OCI-LY3 (cell line): ENCODE data around the gene GRWD1.

Source experiments
- H2AFZ ChIP-seq: fragments of 200-600, 300-600 bp; shearing (Covaris generic); 2 replicates; pipeline ENCODE4 v1.6.0; 2014; ENCODE audit warnings: antibody characterized with exemption, low read depth, low read length
- H3K27ac ChIP-seq: fragments of 200-600, 300-600 bp; sonication (generic); 2 replicates; pipeline ENCODE4 v1.5.1; 2014; ENCODE audit warnings: mild to moderate bottlenecking, low read length, moderate library complexity, mixed read lengths
- H3K27me3 ChIP-seq: fragments of 200-600, 300-600 bp; sonication (generic); 2 replicates; pipeline ENCODE4 v1.6.1; 2014; ENCODE audit warnings: low read depth, low read length, mixed read lengths
- H3K36me3 ChIP-seq: fragments of 200-600, 300-600 bp; sonication (generic); replicated peaks from 2 replicates; pipeline ENCODE3; 2014; ENCODE audit warnings: low read depth, low read length, mixed read lengths
- H3K4me1 ChIP-seq: fragments of 300-600, 200-600 bp; sonication (generic); 2 replicates; pipeline ENCODE4 v1.6.1; 2014; ENCODE audit warnings: low read length, mixed read lengths
- H3K4me2 ChIP-seq: fragments of 200-600, 300-600 bp; sonication (generic); 2 replicates; pipeline ENCODE4 v1.6.1; 2014; ENCODE audit warnings: low read length, mixed read lengths
- H3K4me3 ChIP-seq: fragments of 300-600, 200-600 bp; sonication (generic); 2 replicates; pipeline ENCODE4 v1.5.1; 2014; ENCODE audit warnings: antibody characterized with exemption, mild to moderate bottlenecking, low read length, moderate library complexity
- H3K79me2 ChIP-seq: fragments of 300-600, 200-600 bp; shearing (Covaris generic); 2 replicates; pipeline ENCODE4 v1.6.1; 2014; ENCODE audit warnings: mild to moderate bottlenecking, low read length, mixed read lengths
- H3K9ac ChIP-seq: fragments of 300-600, 200-600 bp; shearing (Covaris generic); 2 replicates; pipeline ENCODE4 v1.6.0; 2014; ENCODE audit warnings: mild to moderate bottlenecking, low read length, moderate library complexity
- H3K9me3 ChIP-seq: fragments of 200-600, 300-600 bp; shearing (Covaris generic); 2 replicates; pipeline ENCODE4 v1.6.1; 2014; ENCODE audit warnings: low read length, mixed read lengths; ENCODE audit not compliant: insufficient read depth
- H4K20me1 ChIP-seq: fragments of 200-600, 300-600 bp; sonication (generic); 2 replicates; pipeline ENCODE4 v1.6.1; 2016; ENCODE audit warnings: low read length, mixed read lengths; ENCODE audit not compliant: insufficient read depth
- EZH2phosphoT487 ChIP-seq: fragments of 200-600 bp; shearing (Covaris generic); IDR thresholded peaks from 2 replicates; pipeline ENCODE4 v1.6.1; 2018; ENCODE audit warnings: antibody characterized with exemption, mixed run types, low read depth
- TF ChIP-seq, protein P1 (sequence below): fragments of 200-600, 300-600 bp; sonication (generic); IDR thresholded peaks from 2 replicates; pipeline ENCODE4 v1.5.1; 2014; ENCODE audit warnings: antibody characterized with exemption, low read length, low read depth

The GRWD1 gene

DNA sequence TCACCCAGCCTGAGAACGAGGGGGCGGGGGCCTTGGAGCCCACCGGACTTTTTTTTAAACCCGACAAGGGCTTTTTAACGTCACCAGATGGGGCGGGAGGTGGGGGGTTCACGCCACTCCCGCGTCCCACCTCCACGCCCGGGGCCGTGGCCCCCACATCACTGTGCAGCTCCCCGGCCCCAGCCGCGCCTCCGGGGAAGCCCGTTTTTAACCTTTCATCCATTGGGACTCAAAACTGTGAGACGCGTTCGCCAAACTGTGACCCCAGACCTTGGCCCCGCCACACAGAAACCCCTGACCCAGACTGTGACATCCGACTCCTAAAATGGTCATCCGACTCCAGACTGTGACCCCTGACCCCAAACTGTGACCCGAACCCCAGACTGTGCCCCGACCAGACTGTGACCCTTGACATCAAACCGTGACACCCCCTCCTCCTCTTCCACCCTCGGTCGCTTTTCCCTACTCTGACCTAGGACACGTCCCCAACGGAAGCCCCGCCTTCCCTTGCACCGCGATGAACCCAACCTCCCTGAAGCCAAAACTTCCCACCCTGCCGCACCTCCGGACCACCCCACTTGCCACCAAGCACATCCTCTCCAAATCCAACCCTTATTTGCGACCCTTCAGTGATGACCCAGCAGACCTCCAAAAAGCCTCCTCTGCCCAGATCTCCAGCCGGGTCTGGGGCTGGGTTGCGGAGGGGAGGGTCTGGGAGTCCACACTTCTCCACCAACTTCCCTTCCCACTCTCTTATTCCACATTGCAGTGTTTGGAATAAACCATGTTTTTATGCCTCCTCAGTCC lies 1.5 kb upstream of the GRWD1 start:
- no peak for TF ChIP-seq EZH2phosphoT487
- TF ChIP-seq, protein P1, sequence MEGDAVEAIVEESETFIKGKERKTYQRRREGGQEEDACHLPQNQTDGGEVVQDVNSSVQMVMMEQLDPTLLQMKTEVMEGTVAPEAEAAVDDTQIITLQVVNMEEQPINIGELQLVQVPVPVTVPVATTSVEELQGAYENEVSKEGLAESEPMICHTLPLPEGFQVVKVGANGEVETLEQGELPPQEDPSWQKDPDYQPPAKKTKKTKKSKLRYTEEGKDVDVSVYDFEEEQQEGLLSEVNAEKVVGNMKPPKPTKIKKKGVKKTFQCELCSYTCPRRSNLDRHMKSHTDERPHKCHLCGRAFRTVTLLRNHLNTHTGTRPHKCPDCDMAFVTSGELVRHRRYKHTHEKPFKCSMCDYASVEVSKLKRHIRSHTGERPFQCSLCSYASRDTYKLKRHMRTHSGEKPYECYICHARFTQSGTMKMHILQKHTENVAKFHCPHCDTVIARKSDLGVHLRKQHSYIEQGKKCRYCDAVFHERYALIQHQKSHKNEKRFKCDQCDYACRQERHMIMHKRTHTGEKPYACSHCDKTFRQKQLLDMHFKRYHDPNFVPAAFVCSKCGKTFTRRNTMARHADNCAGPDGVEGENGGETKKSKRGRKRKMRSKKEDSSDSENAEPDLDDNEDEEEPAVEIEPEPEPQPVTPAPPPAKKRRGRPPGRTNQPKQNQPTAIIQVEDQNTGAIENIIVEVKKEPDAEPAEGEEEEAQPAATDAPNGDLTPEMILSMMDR: no peak
- H3K4me3 ChIP-seq: peak overlapping the region; percentile 83
- peaks cover 30% of the 10 kb centered on the region for H3K79me2 ChIP-seq
- H3K4me1 ChIP-seq: peaks cover 14% of the 10 kb centered on the region
- peak overlapping the region; percentile 65; the same call in 1 of the 2 replicates for H3K27ac ChIP-seq
- no peaks in the 10 kb centered on the region for H4K20me1 ChIP-seq
- H3K9ac ChIP-seq: peak overlapping the region; percentile 84
- no peaks in the 10 kb centered on the region for H3K27me3 ChIP-seq
- H3K4me2 ChIP-seq: peak overlapping the region; percentile 70
- peaks cover 14% of the 10 kb centered on the region for H3K36me3 ChIP-seq
- peak overlapping the region; percentile 58 for H2AFZ ChIP-seq
- H3K9me3 ChIP-seq: no peaks in the 10 kb centered on the region

DNA sequence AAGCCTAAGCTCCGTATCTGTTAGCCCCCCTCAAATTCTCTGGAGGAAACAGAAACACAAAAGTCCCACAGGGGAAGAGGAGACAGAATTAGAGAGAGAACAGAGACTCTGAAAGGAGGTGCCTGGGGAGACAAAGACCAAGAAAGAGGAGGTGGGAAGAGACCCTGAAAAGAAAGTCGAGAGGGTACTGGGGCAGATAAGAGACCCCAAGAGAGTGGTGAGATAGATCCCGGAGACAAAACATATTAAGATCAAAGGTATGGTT lies 915 bp upstream of the GRWD1 start:
- Histone ChIP-seq H3K36me3 (peaks cover 17% of the 10 kb centered on the region), H2AFZ (peak overlapping the region; percentile 58), H3K79me2 (peaks cover 30% of the 10 kb centered on the region), H3K9me3 (no peaks in the 10 kb centered on the region), H3K27me3 (no peaks in the 10 kb centered on the region), H4K20me1 (no peaks in the 10 kb centered on the region), H3K9ac (peak overlapping the region; percentile 84), H3K4me1 (peaks cover 14% of the 10 kb centered on the region), H3K4me2 (peak overlapping the region; percentile 70), H3K27ac (peak overlapping the region; percentile 65), H3K4me3 (peak overlapping the region; percentile 83)
- no peak for TF ChIP-seq EZH2phosphoT487

GRCh38 chr19:48445256-48445605 lies 552 bp upstream of the GRWD1 start:
- Histone ChIP-seq H3K79me2 (peaks cover 30% of the 10 kb centered on the region), H2AFZ (peak overlapping the region; percentile 58), H3K4me3 (peak overlapping the region; percentile 83), H3K27ac (peak overlapping the region; percentile 65), H3K36me3 (peaks cover 19% of the 10 kb centered on the region), H3K4me2 (peak overlapping the region; percentile 70), H3K4me1 (peaks cover 14% of the 10 kb centered on the region), H3K9ac (peak overlapping the region; percentile 84), H3K27me3 (no peaks in the 10 kb centered on the region), H3K9me3 (no peaks in the 10 kb centered on the region), H4K20me1 (no peaks in the 10 kb centered on the region)
- no peak for TF ChIP-seq EZH2phosphoT487
- TF ChIP-seq, protein P1: peak; percentile 40

DNA sequence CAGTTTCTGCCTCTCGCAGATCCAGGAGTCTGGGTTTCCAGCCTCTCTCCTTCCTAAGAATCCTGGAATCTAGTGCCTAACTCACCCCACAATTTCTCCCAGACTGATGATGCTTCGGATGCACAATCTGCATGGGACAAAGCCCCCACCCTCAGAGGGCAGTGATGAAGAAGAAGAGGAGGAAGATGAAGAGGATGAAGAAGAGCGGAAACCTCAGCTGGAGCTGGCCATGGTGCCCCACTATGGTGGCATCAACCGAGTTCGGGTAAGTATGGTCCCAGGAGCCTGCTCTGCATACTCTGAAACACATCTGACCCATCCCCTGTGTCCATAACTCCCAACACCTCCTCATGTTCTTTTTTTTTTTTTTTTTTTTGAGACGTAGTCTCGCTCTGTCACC lies 796 bp downstream of the GRWD1 start:
- peaks cover 33% of the 10 kb centered on the region for H3K36me3 ChIP-seq
- H2AFZ ChIP-seq: no peak overlapping the region
- H3K27ac ChIP-seq: peak overlapping the region; percentile 65

More for the DNA sequence above, 796 bp downstream of the GRWD1 start:
- no peaks in the 10 kb centered on the region for H4K20me1 ChIP-seq
- TF ChIP-seq EZH2phosphoT487: no peak
- TF ChIP-seq, protein P1: no peak
- H3K4me1 ChIP-seq: peaks cover 14% of the 10 kb centered on the region
- H3K4me2 ChIP-seq: peak overlapping the region; percentile 70
- H3K27me3 ChIP-seq: no peaks in the 10 kb centered on the region
- no peaks in the 10 kb centered on the region for H3K9me3 ChIP-seq
- peaks cover 42% of the 10 kb centered on the region for H3K79me2 ChIP-seq
- peak overlapping the region; percentile 83 for H3K4me3 ChIP-seq
- peak overlapping the region; percentile 84 for H3K9ac ChIP-seq
